ENCODE results near the gene ENKD1.

ENKD1 gene

DNA sequence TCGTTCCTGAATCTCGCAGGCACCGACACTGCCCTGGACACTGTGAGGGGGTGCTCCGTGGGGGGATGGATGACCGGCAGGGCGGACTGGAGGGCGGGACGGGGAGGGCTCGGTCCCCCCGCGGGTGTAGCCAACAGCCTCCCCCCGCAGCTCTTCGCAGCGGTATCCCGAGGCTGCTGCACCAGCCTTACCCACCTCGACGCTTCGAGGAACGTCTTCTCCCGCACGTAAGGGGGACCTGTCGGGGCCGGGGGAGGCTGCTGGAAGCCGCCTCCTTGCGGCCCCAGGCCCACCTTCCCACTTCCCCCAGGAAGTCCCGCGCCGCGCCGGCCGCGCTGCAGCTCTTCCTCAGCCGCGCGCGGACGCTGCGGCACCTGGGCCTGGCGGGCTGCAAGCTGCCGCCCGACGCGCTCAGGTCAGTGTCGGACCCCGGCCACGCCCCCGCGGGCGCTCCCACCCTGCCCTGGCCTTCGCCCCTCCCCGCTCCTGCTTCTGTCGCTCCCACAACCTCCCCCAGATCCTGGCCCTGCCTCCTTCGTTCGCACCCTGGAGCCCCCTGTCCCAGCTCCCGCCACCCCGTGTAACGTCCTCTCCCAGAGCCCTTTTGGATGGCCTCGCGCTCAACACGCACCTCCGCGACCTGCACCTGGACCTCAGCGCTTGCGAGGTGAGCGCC, 18.3 kb downstream of the ENKD1 start:
- no peak for DNase-seq

DNA sequence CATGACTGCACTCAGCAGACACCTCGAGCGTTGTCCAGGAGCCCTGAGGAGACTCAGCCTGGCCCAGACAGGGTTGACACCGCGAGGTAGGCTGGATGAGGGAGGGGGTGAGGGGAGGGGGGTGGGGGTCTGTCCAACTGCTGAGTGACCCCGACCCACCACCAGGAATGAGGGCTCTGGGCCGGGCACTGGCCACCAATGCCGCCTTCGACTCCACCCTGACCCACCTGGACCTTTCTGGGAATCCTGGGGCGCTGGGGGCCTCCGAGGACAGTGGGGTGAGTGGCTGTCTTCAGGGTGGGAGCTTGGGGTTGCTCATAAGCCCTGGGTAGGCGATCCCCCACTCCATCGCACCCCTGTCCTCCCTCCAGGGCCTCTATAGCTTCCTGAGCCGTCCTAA, 18.9 kb downstream of the ENKD1 start:
- peak; percentile 54 for DNase-seq

- peak; percentile 53 for DNase-seq
Measured at GRCh38 chr16:67647111-67647651, 19.4 kb downstream of the ENKD1 start.

GRCh38 chr16:67645397-67646121, 21.0 kb downstream of the ENKD1 start:
- peak; percentile 59 for DNase-seq

GRCh38 chr16:67644038-67644437, 22.5 kb downstream of the ENKD1 start:
- no peak for DNase-seq

- DNase-seq = peak; percentile 54
Measured at GRCh38 chr16:67641779-67642708, 24.5 kb downstream of the ENKD1 start.

DNA sequence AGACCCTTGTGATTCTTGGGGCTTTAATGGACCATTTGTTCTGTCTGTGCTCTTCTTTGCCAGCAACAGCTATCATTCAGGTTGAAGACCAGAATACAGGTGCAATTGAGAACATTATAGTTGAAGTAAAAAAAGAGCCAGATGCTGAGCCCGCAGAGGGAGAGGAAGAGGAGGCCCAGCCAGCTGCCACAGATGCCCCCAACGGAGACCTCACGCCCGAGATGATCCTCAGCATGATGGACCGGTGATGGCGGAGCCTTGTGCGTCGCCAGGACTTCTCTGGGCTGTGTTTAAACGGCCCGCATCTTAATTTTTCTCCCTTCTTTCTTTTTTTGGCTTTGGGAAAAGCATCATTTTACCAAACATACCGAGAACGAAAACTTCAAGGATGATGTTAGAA, 28.9 kb downstream of the ENKD1 start:
- DNase-seq = no peak

- no peak for DNase-seq
Measured at GRCh38 chr16:67636713-67637112, 29.8 kb downstream of the ENKD1 start.

- no peak for DNase-seq
Measured at GRCh38 chr16:67632415-67633172, 34.0 kb downstream of the ENKD1 start.

DNA sequence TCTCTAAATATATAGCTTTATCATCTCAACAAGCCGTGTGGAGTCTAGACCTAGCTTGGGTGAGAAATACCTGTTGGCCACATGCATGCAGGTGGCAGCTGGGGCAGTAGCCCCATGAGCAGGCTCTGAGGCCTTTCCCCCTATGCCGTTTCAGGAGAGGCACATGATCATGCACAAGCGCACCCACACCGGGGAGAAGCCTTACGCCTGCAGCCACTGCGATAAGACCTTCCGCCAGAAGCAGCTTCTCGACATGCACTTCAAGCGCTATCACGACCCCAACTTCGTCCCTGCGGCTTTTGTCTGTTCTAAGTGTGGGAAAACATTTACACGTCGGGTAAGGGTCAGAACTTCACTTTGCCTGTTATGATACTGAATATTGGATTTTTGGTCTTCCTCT, 38.3 kb downstream of the ENKD1 start:
- no peak for DNase-seq

DNA sequence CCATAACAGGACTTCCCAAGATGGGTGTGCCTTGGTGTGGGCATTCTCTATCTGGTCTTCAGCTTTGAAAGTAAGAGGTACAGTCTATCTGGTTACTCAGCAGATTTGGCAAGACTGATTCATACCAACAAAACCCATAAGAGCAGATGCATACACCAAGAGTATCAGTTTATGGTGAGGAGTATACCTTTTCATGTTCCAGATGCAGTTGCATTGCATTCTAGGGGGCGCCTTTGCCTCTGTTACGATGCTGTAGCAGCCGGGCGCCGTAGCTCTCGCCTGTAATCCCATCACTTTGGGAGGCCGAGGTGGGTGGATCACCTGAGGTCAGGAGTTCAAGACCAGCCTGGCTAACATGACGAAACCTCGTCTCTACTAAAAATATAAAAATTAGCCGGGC, 52.7 kb downstream of the ENKD1 start:
- DNase-seq = no peak
